SHP77 (cell line): Measurements from ENCODE around the gene TMSB15A.
"Not testable (repeated sequence)": the region's sequence is repeated elsewhere in the genome, so short reads cannot be mapped to it uniquely, and the experiment has no call there.

Experiments
- DNase-seq, 2 experiments: peaks; one replicate each; lab custom pipeline; 2025; lab: John Stamatoyannopoulos, UW

TMSB15A gene

DNA sequence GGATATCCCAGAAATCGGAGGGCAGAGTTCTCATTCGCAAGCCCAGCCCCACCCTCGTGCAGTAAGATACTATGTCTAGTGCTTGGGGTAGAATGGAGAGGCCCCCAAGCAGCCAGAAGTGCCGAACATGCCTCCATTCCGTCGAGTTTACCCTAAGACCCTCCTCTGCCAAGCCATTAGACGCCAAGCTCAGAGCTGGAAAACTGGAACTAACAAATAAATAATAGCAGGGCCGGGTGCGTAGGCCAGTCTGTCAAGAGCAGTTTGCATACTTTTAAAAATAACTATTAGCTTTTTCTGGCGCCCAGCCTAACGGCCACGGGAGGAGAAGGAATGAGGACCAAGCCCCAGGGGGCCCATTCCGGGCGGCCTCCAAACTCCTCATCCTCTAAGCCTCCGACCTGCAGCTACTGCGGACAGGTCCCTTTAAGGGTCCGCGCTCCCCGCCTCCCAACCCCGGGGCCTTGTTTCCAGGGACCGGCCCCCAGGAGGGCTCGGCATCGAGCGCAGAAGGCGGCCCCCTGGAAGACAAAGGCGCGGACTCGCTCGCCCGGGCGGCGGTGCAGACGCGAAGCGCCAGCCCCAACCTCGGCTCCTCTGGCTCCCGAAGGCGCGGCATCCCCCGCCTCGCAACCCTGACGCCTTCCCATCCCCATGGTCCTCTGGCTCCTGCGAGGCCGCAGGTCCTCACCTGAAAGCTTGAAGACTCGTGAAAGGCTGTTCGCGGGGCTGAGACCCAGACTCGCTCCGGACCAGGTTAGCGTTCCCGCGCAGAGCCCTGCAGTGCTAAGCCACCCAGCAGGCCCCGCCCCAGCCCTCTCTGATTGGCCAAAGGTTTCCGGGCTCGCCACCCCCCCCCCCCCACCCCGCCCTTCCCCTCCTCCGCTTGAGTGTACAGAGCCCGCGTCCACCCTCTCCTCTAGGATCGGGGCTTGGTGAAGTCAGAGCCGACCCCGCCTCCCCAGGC lies at the start of gene TMSB15A:
TMSB15A (minus strand) TSS at position 765 of the 967 bp plus-strand sequence.
- DNase-seq, result peak; percentile 34 to 70

DNA sequence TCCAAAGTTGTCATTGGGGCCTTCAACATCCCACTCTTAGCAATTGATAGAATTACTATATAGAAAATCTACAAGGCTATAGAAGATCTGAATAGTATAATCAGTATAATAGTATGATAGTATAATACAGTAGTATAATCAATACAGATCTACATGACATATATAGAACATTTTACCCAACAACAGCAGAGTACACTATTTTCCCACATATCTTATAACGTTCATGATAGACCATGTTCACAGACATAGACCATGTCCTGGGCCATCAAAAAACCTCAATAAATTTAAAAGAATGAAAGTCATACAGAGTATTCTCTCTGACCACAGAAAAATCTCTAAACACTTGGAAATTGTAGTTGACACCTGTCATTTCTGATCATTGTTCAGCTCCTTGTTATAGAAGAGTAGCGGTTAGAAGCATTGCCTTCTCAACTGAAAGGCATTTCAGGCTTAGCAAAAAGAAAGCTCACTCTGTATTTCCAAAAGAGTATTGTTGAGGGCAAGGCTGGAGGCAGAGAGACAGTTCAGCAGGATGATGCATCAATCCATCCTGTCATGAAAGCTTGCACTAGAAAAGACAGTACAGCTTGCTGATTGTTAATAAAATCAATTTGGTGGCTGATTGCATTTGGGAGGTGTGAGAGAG lies 44.0 kb upstream of the TMSB15A start:
- no peak for DNase-seq

DNA sequence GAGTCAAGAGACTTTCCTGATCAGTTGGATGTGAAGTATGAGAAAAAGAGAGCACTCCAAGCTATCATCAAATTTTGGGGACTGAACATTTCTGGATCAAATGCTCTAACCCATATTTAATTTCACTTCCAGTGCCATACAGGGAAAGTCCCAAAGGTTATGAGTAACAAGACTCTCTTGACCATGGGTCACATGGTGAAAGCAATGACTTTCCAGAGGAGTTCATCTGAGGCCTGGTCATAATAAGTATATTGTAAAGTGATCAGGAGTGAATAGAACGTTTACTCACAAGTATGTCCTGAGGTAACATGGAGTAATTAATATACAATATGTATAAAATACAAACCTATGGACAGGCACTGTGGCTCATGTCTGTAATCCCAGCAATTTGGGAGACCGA lies 42.1 kb upstream of the TMSB15A start:
- no peak for DNase-seq

DNA sequence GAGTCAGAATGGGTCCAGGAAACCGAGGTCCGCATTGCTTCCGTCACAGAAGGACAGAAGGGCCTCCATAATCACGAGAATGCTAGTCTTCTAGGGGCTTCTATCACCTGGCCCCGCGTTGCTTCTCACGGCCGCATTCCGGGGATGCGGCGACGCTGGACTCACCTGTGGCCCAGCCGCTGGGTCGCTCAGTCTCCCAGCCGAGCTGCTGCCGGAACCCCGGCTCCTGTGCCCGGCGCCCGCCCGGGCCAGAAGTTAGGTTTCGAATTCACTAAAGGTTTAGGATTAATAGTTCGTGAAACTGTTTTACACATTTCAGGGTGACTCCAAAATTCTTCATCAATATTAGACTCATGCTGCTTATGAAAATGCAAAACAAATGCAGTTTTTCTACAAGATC lies 31.7 kb upstream of the TMSB15A start:
- DNase-seq, result no peak

DNA sequence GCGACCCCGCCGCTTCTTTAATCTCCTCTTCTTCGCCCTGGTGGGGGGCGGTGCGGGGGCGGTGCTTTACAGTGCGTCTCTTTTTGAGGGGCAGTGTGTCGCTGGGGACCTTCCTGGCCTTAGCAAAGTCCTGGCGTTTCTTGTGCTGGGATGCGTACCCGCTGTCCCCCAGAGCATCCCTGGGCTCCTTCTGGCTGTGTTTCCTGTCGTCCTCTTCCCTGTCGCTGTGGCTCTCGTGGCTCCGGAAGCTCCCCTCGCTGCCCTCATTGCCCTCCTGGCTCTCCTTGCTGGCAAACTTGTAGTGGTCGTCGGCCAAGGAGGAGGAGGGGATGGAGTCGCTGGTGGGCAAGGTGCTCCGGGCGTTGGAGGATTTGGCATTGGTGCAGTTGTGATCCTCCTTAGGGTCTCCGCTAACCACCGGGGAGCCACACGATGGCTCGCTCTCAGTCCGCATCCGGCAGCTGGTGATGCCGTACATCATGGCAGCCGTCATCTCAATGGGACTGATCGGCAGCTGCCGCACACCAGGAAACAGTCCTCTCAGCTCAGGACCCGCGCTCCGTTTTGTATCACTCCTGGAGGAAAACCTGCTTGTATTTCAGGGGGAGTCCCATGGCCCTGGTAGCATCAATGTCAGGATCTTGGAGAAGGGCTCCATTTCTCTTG lies 30.4 kb upstream of the TMSB15A start:
- peak in 1 of 2 experiments; percentile 44 for DNase-seq

DNA sequence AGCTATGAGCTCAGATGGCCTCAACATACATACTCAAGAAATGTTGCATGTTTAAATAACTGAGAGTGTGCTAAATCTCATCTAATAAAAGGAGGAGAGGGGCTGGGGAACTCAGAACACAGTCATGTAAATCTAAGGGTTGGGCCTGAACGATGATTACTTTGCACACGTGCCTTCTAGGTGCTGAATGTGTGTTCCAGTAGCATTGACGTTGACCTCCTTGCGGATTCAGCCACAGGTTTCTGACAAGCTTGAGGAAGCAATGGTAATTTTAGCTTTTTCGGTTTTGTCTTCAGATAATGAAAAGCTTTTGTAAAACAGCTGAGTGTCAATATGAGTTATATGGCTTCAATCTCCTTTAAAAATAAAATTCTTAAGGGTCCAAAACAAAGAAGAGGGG lies 29.6 kb upstream of the TMSB15A start:
- DNase-seq, result not testable (repeated sequence)

DNA sequence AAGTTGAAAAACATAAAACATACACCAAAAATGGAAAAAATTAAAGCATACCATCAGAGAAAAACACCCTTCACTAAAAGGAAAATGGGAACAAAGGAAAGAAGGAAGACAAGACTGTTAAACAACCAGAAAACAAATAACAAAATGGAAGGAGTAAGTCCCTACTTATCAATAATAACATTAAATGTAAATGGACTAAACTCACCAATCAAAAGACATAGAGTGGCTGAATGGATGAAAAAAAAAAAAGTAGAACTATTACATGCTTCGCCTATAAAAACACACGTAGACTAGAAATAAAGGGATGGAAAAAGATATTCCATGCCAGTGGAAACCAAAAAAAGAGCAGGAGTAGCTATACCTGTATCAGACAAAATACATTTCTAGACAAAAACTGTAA lies 19.4 kb upstream of the TMSB15A start:
- no peak for DNase-seq

DNA sequence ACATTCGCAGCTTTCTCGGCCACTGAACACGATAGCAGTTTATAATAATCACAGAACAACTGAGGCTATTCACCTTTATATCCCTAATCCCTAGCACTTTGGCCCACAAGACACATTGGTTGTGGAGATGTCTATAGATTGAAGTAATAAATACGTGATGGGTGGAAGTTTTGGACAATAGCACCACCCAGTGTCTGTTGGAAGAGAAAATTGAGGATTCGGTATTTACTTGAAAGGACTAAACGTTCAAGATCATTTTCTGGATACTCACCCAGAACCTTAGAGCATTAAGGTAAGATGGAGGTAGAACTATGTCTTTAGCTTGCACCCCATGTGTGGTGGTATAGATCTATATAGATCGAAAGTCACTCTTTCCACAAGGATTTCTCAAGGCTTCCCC lies 787 bp upstream of the TMSB15A start:
- DNase-seq, result peak in 1 of 2 experiments; percentile 32

DNA sequence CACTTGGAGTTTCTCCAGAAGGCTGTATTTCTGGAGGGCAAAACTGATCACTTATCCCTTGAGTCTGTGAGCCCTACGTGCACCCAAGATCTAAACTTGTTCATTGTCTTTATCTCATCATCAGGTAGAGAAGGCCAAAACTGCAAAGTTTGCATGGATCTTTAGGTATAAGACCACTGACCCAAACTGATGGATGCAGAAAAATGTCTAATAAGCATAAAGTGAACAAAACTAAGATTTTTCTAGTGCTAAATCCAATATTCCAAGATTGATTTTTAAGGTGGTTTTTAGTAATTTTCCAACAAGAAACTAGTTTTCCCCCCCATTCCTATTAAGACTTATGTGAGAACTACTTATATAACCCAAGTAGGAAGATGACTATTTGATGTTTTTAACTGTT lies 2.0 kb downstream of the TMSB15A start:
- DNase-seq, result no peak

DNA sequence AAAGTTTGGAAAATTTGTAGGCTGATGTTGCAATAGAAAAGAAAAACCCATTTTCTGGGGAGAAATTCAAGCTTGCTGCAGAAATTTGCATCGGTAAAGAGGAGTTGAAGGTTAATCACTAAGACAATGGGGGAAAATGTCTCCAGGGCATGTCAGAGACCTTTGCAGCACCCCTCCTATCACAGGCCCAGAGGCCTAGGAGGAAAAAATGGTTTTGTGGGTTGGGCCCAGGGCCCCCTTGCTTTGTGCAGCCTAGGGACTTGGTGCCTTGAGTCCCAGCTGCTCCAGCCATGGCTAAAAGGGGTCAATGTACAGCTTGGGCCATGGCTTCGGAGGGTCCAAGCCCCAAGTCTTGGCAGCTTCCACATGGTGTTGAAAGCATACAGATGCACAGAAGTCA lies 17.8 kb downstream of the TMSB15A start:
- no peak for DNase-seq

DNA sequence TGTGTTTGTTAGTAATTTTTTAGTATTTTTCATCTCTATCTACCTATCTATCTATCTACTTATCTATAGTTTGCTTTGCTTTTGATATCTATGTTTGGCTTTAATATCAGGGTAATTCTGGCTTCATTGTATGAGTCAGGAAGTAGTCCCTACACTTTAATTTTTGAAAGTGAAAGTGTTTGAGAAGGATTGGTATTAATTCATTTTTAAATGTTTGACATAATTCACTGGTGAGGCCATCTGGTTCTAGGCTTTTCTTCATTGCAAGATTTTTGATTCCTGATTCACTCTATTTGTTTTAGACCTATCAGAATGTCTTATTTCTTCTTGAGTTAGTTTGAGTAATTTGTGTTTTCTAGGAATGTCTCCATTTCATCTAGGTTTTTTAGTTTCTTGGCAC lies 24.8 kb downstream of the TMSB15A start:
- no peak for DNase-seq

DNA sequence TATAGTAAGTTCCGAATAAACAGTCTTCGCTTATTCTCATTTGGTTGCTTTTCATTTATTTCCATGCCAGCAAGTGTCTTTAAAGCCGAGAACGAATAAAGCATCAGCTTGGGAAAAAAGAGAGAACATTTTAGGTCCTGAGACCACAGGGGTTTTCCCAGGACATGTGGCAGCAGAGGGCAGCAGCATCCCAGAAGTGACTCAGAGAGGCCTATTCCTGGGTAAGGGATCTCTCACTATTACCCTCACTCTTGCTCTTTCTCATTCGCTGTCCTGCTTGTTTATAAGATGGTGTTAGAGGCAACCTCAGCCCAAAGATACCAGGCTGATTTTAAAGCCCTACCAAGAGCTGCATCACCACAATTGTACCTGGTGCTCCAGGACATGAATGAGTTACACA lies 37.8 kb downstream of the TMSB15A start:
- DNase-seq, result not testable (repeated sequence)

DNA sequence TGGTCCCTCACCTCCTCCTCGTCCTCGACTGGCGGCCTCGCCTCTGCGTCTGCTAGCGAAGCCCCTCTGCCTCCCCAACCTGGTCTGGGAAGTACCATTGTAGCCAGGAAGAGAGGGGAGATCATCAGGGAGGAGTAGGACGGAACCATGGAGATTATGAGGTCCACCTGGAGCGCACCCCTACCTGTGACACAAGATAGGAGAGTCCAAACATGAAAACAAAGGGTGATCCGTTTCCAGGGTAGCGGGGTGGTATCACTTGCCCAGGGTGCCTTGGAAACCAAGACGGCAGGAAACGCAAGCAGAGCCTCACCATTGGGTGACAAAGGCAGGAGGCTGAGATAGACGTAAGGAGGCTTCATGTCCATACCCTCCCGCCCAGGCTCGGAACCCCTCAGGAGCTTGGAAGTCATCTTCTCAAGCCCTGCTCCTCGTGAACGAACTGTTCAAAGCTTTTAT lies 44.7 kb downstream of the TMSB15A start, which contains the start of gene TCP11X2:
TCP11X2 (minus strand) TSS at position 51 of the 459 bp plus-strand sequence.
- not testable (repeated sequence) for DNase-seq

DNA sequence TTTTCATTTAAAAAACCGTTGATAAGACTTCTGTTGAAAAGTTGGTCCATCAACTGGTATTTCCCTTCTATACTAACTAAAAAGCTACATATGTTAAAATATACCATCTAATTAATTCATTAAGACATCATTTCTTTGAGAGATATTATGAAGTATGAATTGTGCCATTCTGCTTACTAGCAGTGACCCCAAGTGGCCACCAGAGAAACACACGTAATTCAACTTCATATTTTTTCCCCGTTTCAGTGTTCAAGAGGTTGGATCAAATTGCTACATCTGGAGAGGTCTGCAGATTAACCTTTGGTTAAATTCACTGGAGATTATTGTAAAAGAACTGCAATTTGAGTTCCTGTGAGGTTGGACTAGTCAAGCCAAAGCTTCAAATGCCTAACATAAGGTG lies 46.3 kb downstream of the TMSB15A start:
- not testable (repeated sequence) for DNase-seq
